ENCODE measurements around the gene BCDIN3D. TPM values are rescaled to one million over a fixed set of nuclear protein-coding genes. Genes with fewer than 3 reads are reported as not detected.
A peak's percentile ranks its signal among the peaks of the same experiment; 100 is the strongest.
"Not testable (repeated sequence)": the region's sequence is repeated elsewhere in the genome, so short reads cannot be mapped to it uniquely, and the experiment has no call there.

Gene BCDIN3D
- polyA plus RNA-seq, 1 donor (not counting 4 experiments of a cell fraction or from before 2014, with no cell fraction given) = 3.7 TPM

DNA sequence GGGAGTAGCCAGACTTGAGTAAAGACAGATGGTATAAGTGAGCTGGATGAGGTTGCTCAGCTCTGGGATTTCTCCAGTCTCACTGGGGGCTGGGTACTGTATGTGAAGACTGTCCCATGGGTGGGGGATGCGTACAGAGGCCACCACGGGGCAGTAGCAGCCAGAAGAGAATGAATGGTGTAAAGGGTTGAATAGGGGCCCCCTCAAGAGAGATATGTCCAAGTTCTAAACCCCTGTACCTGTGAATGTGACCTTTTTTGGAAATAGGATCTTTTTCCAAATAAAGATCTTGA is 21.8 kb upstream of the BCDIN3D start:
- H3K9me3 ChIP-seq (ENCODE audit: control insufficient read depth, low read depth, low read length) = no peaks in the 10 kb centered on the region
- dilution Hi-C loops (cut with MboI; ENCODE audit: extremely low pct_ligation_motif_present, low sequenced_read_pairs) = loop anchor here (25.0 kb wide), 1 partner anchor 198 kb away; the partner anchor contains the start of gene ASIC1
- no peak for TF ChIP-seq EZH2 (IDR thresholded peaks at IDR 0.05; ENCODE audit: low read length)
- TF ChIP-seq, protein P1, sequence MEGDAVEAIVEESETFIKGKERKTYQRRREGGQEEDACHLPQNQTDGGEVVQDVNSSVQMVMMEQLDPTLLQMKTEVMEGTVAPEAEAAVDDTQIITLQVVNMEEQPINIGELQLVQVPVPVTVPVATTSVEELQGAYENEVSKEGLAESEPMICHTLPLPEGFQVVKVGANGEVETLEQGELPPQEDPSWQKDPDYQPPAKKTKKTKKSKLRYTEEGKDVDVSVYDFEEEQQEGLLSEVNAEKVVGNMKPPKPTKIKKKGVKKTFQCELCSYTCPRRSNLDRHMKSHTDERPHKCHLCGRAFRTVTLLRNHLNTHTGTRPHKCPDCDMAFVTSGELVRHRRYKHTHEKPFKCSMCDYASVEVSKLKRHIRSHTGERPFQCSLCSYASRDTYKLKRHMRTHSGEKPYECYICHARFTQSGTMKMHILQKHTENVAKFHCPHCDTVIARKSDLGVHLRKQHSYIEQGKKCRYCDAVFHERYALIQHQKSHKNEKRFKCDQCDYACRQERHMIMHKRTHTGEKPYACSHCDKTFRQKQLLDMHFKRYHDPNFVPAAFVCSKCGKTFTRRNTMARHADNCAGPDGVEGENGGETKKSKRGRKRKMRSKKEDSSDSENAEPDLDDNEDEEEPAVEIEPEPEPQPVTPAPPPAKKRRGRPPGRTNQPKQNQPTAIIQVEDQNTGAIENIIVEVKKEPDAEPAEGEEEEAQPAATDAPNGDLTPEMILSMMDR (optimal IDR thresholded peaks at IDR 0.05 in 1 of 3, IDR thresholded peaks at IDR 0.05 in 1 of 3, conservative IDR thresholded peaks at IDR 0.05 in 1 of 3; ENCODE audit: extremely low read depth in 1 of 3, insufficient read depth in 2 of 3, low read length in 3 of 3) = no peak
- FAIRE-seq (no peak), DNase-seq (ENCODE audit: low read depth, low spot score) (no peak)
- peaks cover 12% of the 10 kb centered on the region for H3K27me3 ChIP-seq (ENCODE audit: control insufficient read depth, extremely low read depth, insufficient read depth, low read length)
- H3K79me2 ChIP-seq (ENCODE audit: control insufficient read depth, insufficient read depth, low read length) = no peaks in the 10 kb centered on the region
- H3K4me1 ChIP-seq (ENCODE audit: control insufficient read depth, extremely low read depth, insufficient read depth, low read length) = peaks cover 10% of the 10 kb centered on the region
- no peak overlapping the region for H3K27ac ChIP-seq (ENCODE audit: control insufficient read depth, insufficient read depth, low read length)
- H3K4me2 ChIP-seq (ENCODE audit: control insufficient read depth, extremely low read depth, insufficient read depth, low read depth, low read length) = no peak overlapping the region
- no peaks in the 10 kb centered on the region for H3K36me3 ChIP-seq (ENCODE audit: control insufficient read depth in 2 of 2, extremely low read depth in 1 of 2, insufficient read depth in 2 of 2, low read length in 2 of 2)
- no peaks in the 10 kb centered on the region for H4K20me1 ChIP-seq (ENCODE audit: control insufficient read depth, extremely low read depth, insufficient read depth, low read length)
- no peak overlapping the region for H2AFZ ChIP-seq (ENCODE audit: control insufficient read depth, low read length)
- no peaks in the 10 kb centered on the region for H3K9me1 ChIP-seq (ENCODE audit: control insufficient read depth, extremely low read depth, insufficient read depth, low read length)
- H3K4me3 ChIP-seq (ENCODE audit: control insufficient read depth in 2 of 3, extremely low read depth in 1 of 3, insufficient read depth in 2 of 3, low read depth in 1 of 3, low read length in 3 of 3) = no peak overlapping the region
- no peak overlapping the region for H3K9ac ChIP-seq (ENCODE audit: control insufficient read depth, extremely low read depth, insufficient read depth, low read length)

DNA sequence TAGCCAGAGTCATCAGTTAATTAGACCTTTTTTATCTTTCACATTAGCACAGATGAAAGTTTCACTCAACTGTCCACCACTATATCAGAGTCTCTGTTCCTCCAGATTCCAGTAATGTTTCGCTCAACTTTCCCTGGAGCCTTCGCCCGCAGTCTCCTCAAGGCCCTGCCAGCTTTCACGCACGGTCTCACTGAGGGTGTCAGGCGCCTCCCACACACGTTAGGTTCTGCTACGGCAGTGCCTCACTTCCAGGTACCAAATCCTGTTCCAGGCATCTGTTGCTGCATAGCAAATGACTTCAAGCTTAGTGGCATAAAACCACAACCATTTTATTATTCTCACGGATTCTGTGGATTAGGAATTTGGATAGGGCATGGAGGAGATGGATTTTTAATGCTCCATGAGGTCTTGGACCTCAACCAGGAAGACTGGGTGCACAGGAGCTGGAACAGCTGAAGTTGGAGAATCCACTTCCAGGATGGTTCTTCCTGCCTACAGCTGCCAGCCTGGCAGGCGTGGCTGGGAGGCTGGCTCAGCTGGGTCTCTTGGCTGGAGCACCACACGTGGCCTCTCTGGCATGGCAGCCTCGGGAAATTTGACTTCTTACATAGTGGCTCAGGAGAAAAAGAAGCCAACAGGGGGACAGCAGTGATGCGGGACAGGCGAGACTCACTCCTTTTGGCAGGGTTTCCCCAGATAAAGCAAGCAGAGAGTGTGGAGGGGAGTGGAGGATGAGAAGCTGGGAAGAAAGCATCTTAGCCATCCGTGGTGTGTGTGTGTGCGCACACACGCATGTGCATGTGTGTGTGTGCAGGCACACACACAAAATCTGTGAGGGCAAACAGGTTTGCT is 21.3 kb upstream of the BCDIN3D start:
- H3K27ac ChIP-seq (ENCODE audit: control insufficient read depth, insufficient read depth, low read length) = no peak overlapping the region
- no peak for DNase-seq (ENCODE audit: low read depth, low spot score)
- H3K4me1 ChIP-seq (ENCODE audit: control insufficient read depth, extremely low read depth, insufficient read depth, low read length) = peaks cover 10% of the 10 kb centered on the region
- no peak for FAIRE-seq
- peak overlapping the region; percentile 4 for H2AFZ ChIP-seq (ENCODE audit: control insufficient read depth, low read length)
- H3K79me2 ChIP-seq (ENCODE audit: control insufficient read depth, insufficient read depth, low read length) = no peaks in the 10 kb centered on the region
- dilution Hi-C loops (cut with MboI; ENCODE audit: extremely low pct_ligation_motif_present, low sequenced_read_pairs) = loop anchor here (25.0 kb wide), 1 partner anchor 198 kb away; the partner anchor contains the start of gene ASIC1
- H3K9me3 ChIP-seq (ENCODE audit: control insufficient read depth, low read depth, low read length) = no peaks in the 10 kb centered on the region
- H3K4me3 ChIP-seq (ENCODE audit: control insufficient read depth in 2 of 3, extremely low read depth in 1 of 3, insufficient read depth in 2 of 3, low read depth in 1 of 3, low read length in 3 of 3) = no peak overlapping the region
- no peak overlapping the region for H3K4me2 ChIP-seq (ENCODE audit: control insufficient read depth, extremely low read depth, insufficient read depth, low read depth, low read length)
- no peaks in the 10 kb centered on the region for H3K36me3 ChIP-seq (ENCODE audit: control insufficient read depth in 2 of 2, extremely low read depth in 1 of 2, insufficient read depth in 2 of 2, low read length in 2 of 2)
- no peaks in the 10 kb centered on the region for H3K9me1 ChIP-seq (ENCODE audit: control insufficient read depth, extremely low read depth, insufficient read depth, low read length)
- H4K20me1 ChIP-seq (ENCODE audit: control insufficient read depth, extremely low read depth, insufficient read depth, low read length) = no peaks in the 10 kb centered on the region
- H3K27me3 ChIP-seq (ENCODE audit: control insufficient read depth, extremely low read depth, insufficient read depth, low read length) = peaks cover 12% of the 10 kb centered on the region
- H3K9ac ChIP-seq (ENCODE audit: control insufficient read depth, extremely low read depth, insufficient read depth, low read length) = no peak overlapping the region
- no peak for TF ChIP-seq EZH2 (IDR thresholded peaks at IDR 0.05; ENCODE audit: low read length)
- TF ChIP-seq, protein P1 (optimal IDR thresholded peaks at IDR 0.05 in 1 of 3, IDR thresholded peaks at IDR 0.05 in 1 of 3, conservative IDR thresholded peaks at IDR 0.05 in 1 of 3; ENCODE audit: extremely low read depth in 1 of 3, insufficient read depth in 2 of 3, low read length in 3 of 3) = no peak

DNA sequence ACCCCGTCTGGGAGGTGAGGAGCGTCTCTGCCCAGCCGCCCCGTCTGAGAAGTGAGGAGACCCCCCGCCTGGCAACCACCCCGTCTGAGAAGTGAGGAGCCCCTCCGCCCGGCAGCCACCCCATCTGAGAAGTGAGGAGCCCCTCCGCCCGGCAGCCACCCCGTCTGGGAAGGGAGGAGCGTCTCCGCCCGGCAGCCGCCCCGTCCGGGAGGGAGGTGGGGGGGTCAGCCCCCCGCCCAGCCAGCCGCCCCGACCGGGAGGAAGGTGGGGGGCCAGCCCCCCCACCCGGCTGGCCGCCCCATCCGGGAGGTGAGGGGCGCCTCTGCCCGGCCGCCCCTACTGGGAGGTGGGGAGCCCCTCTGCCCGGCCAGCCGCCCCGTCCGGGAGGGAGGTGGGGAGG is 18.0 kb upstream of the BCDIN3D start:
- not testable (repeated sequence) for H3K4me3 ChIP-seq (ENCODE audit: control insufficient read depth in 2 of 3, extremely low read depth in 1 of 3, insufficient read depth in 2 of 3, low read depth in 1 of 3, low read length in 3 of 3)

More for the DNA sequence above, 18.0 kb upstream of the BCDIN3D start:
- H4K20me1 ChIP-seq (ENCODE audit: control insufficient read depth, extremely low read depth, insufficient read depth, low read length); H3K79me2 ChIP-seq (ENCODE audit: control insufficient read depth, insufficient read depth, low read length); H3K36me3 ChIP-seq (ENCODE audit: control insufficient read depth in 2 of 2, extremely low read depth in 1 of 2, insufficient read depth in 2 of 2, low read length in 2 of 2); H3K9ac ChIP-seq (ENCODE audit: control insufficient read depth, extremely low read depth, insufficient read depth, low read length); DNase-seq (ENCODE audit: low read depth, low spot score); H3K27ac ChIP-seq (ENCODE audit: control insufficient read depth, insufficient read depth, low read length); H2AFZ ChIP-seq (ENCODE audit: control insufficient read depth, low read length); H3K9me1 ChIP-seq (ENCODE audit: control insufficient read depth, extremely low read depth, insufficient read depth, low read length); H3K4me1 ChIP-seq (ENCODE audit: control insufficient read depth, extremely low read depth, insufficient read depth, low read length); H3K9me3 ChIP-seq (ENCODE audit: control insufficient read depth, low read depth, low read length); H3K4me2 ChIP-seq (ENCODE audit: control insufficient read depth, extremely low read depth, insufficient read depth, low read depth, low read length); FAIRE-seq: not testable (repeated sequence)
- dilution Hi-C loops (cut with MboI; ENCODE audit: extremely low pct_ligation_motif_present, low sequenced_read_pairs) = loop anchor here (25.0 kb wide), 1 partner anchor 201 kb away; the partner anchor contains the start of gene ASIC1
- H3K27me3 ChIP-seq (ENCODE audit: control insufficient read depth, extremely low read depth, insufficient read depth, low read length) = peaks cover 15% of the 10 kb centered on the region

All from keratinocyte (primary cell).